SHP77 treated with DMSO at 0.1 percent for 48 hours (cell line): ENCODE data around the gene MYRF.
A peak's percentile ranks its signal among the peaks of the same experiment; 100 is the strongest.

ENCODE experiments used
- DNase-seq: peaks from one replicate; lab custom pipeline; 2025; lab: John Stamatoyannopoulos, UW

MYRF gene

GRCh38 chr11:61760946-61761345, 8.5 kb downstream of the MYRF start:
- DNase-seq = no peak

- no peak for DNase-seq
These were observed 9.2 kb downstream of the MYRF start for GRCh38 chr11:61761440-61762222.

DNA sequence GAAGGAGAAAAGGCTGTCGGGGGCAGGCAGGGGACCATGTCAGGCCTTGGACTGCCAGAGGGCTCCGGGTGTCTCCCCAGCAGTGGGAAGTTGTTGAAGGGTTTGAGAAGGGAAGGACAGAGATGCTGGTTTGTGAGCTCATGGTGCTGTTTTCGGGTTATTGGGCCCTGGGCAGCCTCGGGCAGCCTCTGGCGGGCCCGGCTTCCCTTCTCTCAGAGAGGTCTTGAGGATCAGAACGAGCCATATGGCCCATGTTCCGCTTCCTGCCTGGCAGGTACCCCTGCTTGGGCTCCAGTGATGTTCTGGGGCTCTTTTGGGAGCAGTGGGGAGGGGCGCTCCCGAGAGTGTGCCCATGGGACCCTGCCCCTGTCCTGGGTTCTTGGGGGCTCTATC, 9.8 kb downstream of the MYRF start:
- DNase-seq = no peak

- DNase-seq = no peak
These were observed 10.4 kb downstream of the MYRF start for GRCh38 chr11:61762798-61763197.

DNA sequence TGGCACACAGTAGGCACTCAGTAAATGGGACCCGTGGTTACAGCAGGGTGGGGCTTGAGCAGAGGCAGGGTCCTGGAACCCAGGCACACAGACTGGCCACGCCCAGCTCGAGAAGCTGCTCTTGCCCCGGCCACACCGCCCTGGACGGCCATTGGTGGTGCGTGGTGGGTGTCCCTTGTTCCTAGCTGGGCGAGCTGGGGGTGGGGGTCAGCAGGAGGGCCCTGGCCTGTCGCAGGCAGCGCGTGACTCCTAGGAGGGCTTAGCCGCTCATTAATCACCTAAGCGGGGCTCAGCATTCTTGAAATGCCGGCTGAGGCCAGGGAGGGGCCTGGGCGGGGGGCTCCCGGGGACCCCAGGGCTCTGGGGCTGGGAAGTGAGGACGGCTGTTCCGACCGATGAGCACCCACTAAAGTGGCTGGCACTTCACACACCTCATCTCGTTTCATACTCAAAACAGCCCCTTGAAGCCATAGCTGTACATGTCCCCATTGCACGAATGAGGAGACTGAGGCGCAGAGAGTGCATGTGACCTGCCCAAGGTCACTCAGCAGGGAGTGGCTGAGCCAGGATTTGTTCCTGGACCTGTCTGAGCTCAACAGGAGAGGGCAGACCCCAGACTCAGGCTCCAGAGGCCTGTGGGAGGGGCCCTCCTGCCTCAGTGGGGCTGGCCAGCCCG, 11.6 kb downstream of the MYRF start:
- DNase-seq = no peak

DNA sequence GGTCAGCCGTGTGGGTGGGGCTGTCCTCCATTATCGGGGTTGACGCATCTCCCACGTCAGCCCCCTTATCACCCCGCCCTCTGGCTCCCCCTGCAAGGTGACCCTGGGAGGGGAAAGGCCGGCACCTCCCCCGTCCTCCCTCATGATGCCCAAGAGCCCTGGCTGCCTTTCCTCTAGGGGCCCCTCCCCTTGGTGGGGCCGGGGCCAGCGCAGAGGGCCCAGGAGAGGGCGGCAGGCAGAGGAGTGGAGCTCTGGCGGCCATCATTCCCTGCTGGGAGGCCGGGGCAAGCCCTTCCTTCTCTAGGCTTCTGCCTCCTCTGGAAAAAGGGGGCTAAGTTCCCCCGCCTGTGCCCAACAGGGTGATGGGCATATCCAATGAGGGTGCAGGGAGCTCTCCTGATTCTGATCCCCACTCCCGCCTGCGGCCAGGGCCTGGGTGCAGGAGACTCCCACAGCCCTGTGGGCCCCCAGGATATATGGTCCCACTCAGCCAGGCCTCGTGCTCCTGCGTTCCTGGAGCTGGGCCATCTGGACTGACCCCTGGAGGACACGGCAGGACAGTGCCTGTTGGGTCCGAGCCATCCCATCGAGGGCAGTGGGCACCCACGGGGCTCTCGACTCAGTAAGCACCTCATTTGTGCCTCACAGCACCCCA, 12.3 kb downstream of the MYRF start:
- no peak for DNase-seq

GRCh38 chr11:61765550-61766253, 13.3 kb downstream of the MYRF start:
- DNase-seq = no peak

DNA sequence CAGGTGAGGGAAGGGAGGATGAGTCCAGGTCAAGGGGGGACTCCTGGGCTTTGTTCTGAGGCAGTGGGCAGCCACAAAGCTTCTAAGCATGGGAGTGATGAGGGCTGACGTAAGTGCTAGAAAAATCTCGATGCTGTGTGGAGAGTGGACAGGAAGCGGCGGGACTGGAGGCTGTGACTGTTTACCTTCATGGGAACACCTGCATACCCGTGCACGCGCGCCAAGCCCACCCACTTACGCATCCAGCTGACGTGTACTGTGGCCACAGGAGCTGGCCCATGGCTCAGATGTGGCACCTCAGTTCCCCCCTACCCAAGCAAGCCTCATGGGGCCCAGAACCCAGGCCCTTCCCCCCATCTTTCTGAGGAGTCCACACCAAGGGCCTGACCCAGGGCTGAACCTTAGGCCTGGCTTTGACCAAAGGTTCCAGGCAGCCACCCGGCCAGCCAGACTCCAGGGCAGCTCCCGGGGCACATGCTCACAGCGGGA, 14.0 kb downstream of the MYRF start:
- DNase-seq = peak; percentile 32

DNA sequence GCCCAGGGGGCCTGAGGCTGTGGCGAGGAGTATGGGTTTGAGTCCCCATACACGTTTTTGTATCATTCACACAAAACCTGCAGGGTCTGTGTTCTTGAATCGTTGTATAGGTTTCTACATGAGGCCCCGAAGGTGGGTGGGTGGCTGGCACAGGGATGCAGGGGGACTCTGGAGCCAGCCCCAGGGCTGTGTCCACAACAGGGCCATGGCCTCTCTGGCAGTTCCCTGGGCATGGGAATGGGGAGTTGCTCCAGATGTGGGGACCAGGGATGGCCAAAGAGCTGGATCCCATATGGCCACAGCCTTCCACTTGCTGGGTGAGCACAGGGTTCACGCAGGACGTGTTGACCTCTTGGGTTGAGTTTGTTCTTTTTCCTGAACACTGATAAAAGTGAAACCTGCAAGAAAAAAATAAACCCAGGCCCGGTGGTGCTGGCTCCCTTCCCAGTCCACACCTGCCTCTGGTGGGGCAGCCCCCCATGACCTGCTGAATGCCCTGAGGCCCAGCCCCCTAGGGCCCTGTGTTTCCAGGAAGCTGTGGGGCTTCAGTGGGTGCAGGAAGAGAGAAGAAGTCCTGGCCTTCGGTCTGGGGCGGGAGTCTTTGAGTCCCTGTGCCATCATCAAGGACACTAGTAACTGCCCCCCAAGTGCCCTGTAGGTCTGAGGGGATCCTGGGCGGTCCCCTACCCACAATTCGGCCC, 16.1 kb downstream of the MYRF start:
- DNase-seq = no peak

GRCh38 chr11:61769169-61769920, 16.9 kb downstream of the MYRF start:
- no peak for DNase-seq

- DNase-seq = no peak
These were observed 17.7 kb downstream of the MYRF start for GRCh38 chr11:61769946-61770683.

GRCh38 chr11:61771195-61771894, 18.9 kb downstream of the MYRF start:
- DNase-seq = no peak

DNA sequence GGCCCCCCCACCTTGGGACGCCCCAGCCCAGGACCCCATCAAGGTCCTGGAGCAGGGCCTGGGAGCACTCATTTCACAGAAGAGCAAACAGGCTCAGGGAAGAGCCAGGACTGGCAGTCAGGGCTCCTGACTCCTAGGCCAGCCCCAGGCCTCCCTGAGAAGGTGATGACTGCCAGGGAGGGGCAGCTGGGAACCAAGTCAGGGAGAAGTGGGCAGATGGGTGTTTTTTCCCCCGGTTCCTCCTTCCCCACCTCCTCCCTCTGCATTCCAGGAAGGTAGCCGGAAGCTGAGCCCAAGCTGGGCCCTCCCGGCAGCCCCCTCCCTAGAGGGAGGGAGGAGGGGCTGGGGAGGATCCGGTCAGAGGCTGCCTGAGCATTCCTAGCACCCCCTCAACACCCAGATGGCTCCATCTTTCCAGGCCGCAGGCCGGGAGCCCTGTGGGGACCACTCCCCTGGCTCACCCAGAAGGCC, 19.6 kb downstream of the MYRF start:
- DNase-seq = no peak

DNA sequence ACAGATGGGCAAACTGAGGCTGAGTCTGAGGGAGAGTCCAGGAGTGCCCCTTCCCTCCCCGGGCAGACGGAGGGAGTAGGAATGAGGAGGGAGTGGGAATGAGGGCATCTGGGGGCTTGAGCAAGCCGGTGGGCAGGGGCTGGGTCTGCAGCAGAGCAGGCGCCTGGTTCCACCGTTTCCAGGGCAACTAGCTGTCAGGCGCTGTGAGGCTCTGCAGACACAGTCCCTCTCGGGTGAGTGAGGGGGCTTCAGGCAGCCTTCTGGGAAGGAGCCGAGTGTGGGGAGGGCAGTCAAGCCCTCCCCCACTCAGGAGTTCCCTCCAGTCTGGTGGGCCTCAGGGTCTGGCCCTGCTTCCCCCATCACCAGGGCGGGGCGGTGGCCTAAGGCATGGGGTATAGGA, 20.9 kb downstream of the MYRF start:
- no peak for DNase-seq

DNA sequence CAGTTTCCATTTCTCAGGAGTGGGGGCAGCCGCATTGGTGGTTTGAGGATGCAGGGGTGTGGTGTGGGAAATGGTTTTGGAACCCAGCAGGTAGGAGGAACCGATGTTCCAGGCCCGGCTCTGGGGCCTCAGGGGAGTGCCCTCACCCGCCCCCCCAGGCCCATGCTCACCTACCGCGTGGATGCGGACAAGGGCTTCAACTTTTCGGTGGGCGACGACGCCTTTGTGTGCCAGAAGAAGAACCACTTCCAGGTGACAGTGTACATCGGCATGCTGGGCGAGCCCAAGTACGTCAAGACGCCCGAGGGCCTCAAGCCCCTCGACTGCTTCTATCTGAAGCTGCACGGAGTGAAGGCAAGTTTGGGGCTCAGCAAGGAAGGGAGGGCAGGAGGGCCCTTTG, 21.4 kb downstream of the MYRF start:
- no peak for DNase-seq

DNA sequence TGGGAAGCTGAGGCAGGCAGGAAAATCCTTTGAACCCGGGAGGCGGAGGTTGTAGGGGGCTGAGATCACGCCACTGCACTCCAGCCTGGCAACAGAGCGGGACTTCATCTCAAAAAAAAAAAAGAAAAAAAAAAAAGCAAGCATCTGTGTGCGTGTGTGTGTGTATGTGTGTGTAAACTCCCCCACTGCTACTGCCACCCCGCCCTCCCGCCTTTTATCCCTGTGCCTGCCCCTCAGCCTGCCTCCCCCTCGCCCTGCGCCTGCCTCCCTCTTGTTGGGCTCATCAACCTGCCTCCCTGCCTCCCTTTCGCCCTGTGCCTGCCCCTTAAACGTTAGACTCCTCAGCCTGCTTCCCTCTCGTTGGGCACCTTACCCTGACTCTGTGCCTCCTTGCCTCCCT, 22.0 kb downstream of the MYRF start:
- no peak for DNase-seq

DNA sequence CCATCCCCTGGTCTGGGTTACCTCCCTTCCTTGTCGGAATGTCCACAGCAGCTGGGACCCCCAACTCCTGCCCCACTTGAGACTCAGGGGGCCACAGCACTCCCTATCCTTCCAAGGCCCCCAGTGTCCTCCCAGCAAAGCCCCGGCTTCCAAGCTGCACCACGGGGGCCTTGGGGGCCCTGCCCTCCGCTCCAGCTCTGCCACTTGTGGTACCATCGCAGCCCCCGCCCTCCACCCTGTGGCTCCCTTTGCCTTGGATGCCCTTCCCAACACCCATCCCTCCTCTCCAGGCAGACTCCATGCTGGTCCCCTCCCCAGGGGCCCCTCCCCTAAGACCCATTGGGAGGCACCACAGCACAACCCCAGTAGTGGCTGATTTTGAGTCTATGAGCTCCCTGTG, 22.7 kb downstream of the MYRF start:
- no peak for DNase-seq

DNA sequence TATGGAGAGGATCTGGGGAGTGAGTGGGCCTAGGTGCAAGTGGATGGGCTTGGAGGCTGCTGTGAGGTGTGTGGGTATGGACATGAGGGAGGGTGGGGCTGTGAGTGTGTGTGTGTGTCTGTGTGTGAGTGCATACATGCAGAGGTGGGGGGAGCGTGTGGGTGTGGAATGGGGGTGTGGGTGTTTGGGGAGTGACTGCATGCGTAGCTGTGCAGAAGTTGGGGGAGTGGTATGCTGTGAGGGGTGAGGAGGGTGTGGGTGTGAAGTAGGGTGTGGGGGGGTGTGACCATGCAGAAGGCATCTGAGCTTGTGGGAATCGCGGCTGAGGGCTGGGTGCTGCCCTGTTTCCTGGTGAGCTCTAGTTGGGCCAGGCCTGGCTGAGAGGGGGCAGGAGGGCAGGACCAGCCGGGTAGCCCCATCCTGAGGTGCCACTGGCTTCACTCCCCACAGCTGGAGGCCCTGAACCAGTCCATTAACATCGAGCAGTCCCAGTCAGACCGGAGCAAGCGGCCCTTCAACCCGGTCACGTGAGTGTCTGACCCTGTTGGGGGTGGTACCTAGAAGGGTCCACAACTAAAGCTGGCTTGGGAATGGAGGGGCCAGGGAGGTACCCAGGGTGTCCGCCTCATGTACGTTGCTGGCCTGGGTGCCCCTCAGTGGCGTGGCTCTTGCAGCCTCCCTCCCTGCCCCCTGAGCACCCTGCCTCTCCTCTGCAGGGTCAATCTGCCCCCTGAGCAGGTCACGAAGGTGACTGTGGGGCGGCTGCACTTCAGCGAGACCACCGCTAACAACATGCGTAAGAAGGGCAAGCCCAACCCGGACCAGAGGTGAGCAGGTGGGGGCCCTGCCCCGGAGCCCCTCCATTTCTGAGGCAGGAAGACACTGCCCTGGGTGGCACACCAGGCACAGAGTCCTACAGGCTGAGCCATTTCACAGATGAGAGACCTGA, 23.4 kb downstream of the MYRF start:
- DNase-seq = no peak
